Neural cell (in vitro differentiated cells): Measurements from ENCODE around the gene C1orf210. TPM values are rescaled to one million over a fixed set of nuclear protein-coding genes. Genes with fewer than 3 reads are reported as not detected.

Experiments
- H2AFZ ChIP-seq: fragments of 200-600, 300-800 bp; sonication (generic), shearing (Covaris generic); 2 replicates; pipeline ENCODE4 v1.6.0; 2014; ENCODE audit warnings: low read depth, mild to moderate bottlenecking, antibody characterized with exemption, low read length, moderate library complexity
- H3F3A ChIP-seq: fragments of 200-600 bp; shearing (Covaris generic); 2 replicates; pipeline ENCODE4 v1.6.1; 2016; ENCODE audit warnings: mild to moderate bottlenecking, moderate library complexity, mixed read lengths, antibody characterized with exemption, low read length; ENCODE audit not compliant: insufficient read depth, poor library complexity, severe bottlenecking
- H3K27ac ChIP-seq: fragments of 200-600, 300-800 bp; sonication (generic), shearing (Covaris generic); 2 replicates; pipeline ENCODE4 v1.5.1; 2014; ENCODE audit warnings: mild to moderate bottlenecking, low read length, moderate library complexity
- H3K27me3 ChIP-seq: fragments of 300-800, 200-600 bp; sonication (generic), shearing (Covaris generic); 2 replicates; pipeline ENCODE4 v1.6.0; 2014; ENCODE audit warnings: mild to moderate bottlenecking, low read depth, low read length, moderate library complexity; ENCODE audit not compliant: insufficient read depth
- H3K36me3 ChIP-seq: fragments of 300-800, 200-600 bp; sonication (generic), shearing (Covaris generic); 2 replicates; pipeline ENCODE4 v1.5.1; 2014; ENCODE audit warnings: mild to moderate bottlenecking, antibody characterized with exemption, low read length, moderate library complexity; ENCODE audit not compliant: insufficient read depth
- H3K4me2 ChIP-seq: fragments of 300-800, 200-600 bp; sonication (generic), shearing (Covaris generic); 2 replicates; pipeline ENCODE4 v1.6.0; 2014; ENCODE audit warnings: mild to moderate bottlenecking, low read length
- H3K4me3 ChIP-seq: fragments of 300-800, 200-600 bp; sonication (generic), shearing (Covaris generic); 2 replicates; pipeline ENCODE4 v1.5.1; 2014; ENCODE audit warnings: mild to moderate bottlenecking, low read length, moderate library complexity
- H3K79me2 ChIP-seq: fragments of 200-600 bp; shearing (Covaris generic); replicated peaks from 2 replicates; pipeline ENCODE4 v1.6.0; 2014; ENCODE audit warnings: mild to moderate bottlenecking, low read length, moderate library complexity; ENCODE audit not compliant: insufficient read depth
- H3K9ac ChIP-seq: fragments of 300-800, 200-600 bp; sonication (generic), shearing (Covaris generic); 2 replicates; pipeline ENCODE4 v1.6.1; 2016; ENCODE audit warnings: mild to moderate bottlenecking, low read length, mixed read lengths
- H3K9me2 ChIP-seq: fragments of 200-600 bp; shearing (Covaris generic); 2 replicates; pipeline ENCODE4 v1.6.1; 2016; ENCODE audit warnings: mild to moderate bottlenecking, low read length, mixed read lengths; ENCODE audit not compliant: insufficient read depth
- H3K9me3 ChIP-seq: fragments of 200-600, 300-800 bp; sonication (generic), shearing (Covaris generic); 2 replicates; pipeline ENCODE4 v1.6.1; 2016; ENCODE audit warnings: mild to moderate bottlenecking, mixed run types, low read length, moderate library complexity, mixed read lengths
- H4K20me1 ChIP-seq: fragments of 200-600 bp; shearing (Covaris generic); 2 replicates; pipeline ENCODE4 v1.6.1; 2016; ENCODE audit warnings: mild to moderate bottlenecking, mixed run types; ENCODE audit not compliant: insufficient read depth
- CTCF ChIP-seq: fragments of 450-650 bp; IDR thresholded peaks from 2 replicates; pipeline ENCODE4 v1.5.1; 2014; ENCODE audit warnings: antibody characterized with exemption, mild to moderate bottlenecking, moderate library complexity; ENCODE audit not compliant: poor library complexity, severe bottlenecking
- EP300 ChIP-seq: fragments of 450-650 bp; conservative IDR thresholded peaks from 2 replicates; pipeline ENCODE4 v1.6.1; 2014; ENCODE audit warnings: antibody characterized with exemption, mild to moderate bottlenecking, moderate library complexity; ENCODE audit not compliant: poor library complexity, severe bottlenecking
- EZH2 ChIP-seq: fragments of 200-600, 300-800 bp; shearing (Covaris generic), sonication (generic); IDR thresholded peaks from 2 replicates; pipeline ENCODE4 v1.6.1; 2014; ENCODE audit warnings: antibody characterized with exemption, low read length, borderline replicate concordance, mild to moderate bottlenecking; ENCODE audit not compliant: insufficient read depth, poor library complexity, severe bottlenecking
- MXI1 ChIP-seq: fragments of 450-650 bp; conservative IDR thresholded peaks from 2 replicates; pipeline ENCODE4 v1.6.1; 2014; ENCODE audit warnings: antibody characterized with exemption, mild to moderate bottlenecking; ENCODE audit not compliant: poor library complexity, severe bottlenecking
- POLR2AphosphoS5 ChIP-seq: IDR thresholded peaks from 2 replicates; pipeline ENCODE4 v1.6.1; 2012
- RAD21 ChIP-seq: fragments of 450-650 bp; conservative IDR thresholded peaks from 2 replicates; pipeline ENCODE4 v1.6.1; 2014; ENCODE audit warnings: antibody characterized with exemption, mild to moderate bottlenecking, moderate library complexity
- REST ChIP-seq: IDR thresholded peaks from 2 replicates; pipeline ENCODE4 v1.6.1; 2012; ENCODE audit warnings: borderline replicate concordance
- SMC3 ChIP-seq: fragments of 450-650 bp; conservative IDR thresholded peaks from 2 replicates; pipeline ENCODE4 v1.6.1; 2014; ENCODE audit warnings: antibody characterized with exemption, mild to moderate bottlenecking, moderate library complexity; ENCODE audit not compliant: poor library complexity
- TAF1 ChIP-seq: IDR thresholded peaks from 2 replicates; pipeline ENCODE4 v1.6.1; 2012; ENCODE audit warnings: low read depth
- polyA plus RNA-seq: library from polyadenylated mRNA; depleted of rRNA; stranded (reverse); fragments of >200 nt; gene quantifications from 2 replicates; pipeline ENCODE4 v1.2.3, GENCODE V29; 2014

Gene C1orf210
- polyA plus RNA-seq, 1 donor from 2014 or later = not detected

GRCh38 chr1:43280692-43281091 is 4.7 kb downstream of the C1orf210 start:
- H2AFZ ChIP-seq = no peak overlapping the region
- TF ChIP-seq POLR2AphosphoS5 (no peak), CTCF (no peak), SMC3 (no peak), EP300 (no peak), RAD21 (no peak)
- H3K9ac ChIP-seq = no peak overlapping the region
- no peaks in the 10 kb centered on the region for H3K36me3 ChIP-seq
- H3K9me2 ChIP-seq = no peaks in the 10 kb centered on the region
- no peaks in the 10 kb centered on the region for H3K9me3 ChIP-seq
- H3K79me2 ChIP-seq = no peaks in the 10 kb centered on the region
- no peaks in the 10 kb centered on the region for H3K27me3 ChIP-seq
- H4K20me1 ChIP-seq = no peaks in the 10 kb centered on the region
- no peak overlapping the region for H3K4me2 ChIP-seq
- no peak overlapping the region for H3K27ac ChIP-seq
- no peaks in the 10 kb centered on the region for H3F3A ChIP-seq
- H3K4me3 ChIP-seq = no peak overlapping the region

- TF ChIP-seq EP300 (no peak), RAD21 (no peak), MXI1 (no peak), CTCF (no peak), SMC3 (no peak), TAF1 (no peak)
- H3K27ac ChIP-seq = no peak overlapping the region
- H4K20me1 ChIP-seq = no peaks in the 10 kb centered on the region
- no peak overlapping the region for H3K9ac ChIP-seq
- no peaks in the 10 kb centered on the region for H3K9me3 ChIP-seq
- H3K4me2 ChIP-seq = no peak overlapping the region
- H2AFZ ChIP-seq = no peak overlapping the region
- no peaks in the 10 kb centered on the region for H3F3A ChIP-seq
- H3K9me2 ChIP-seq = no peaks in the 10 kb centered on the region
- no peaks in the 10 kb centered on the region for H3K79me2 ChIP-seq
- no peaks in the 10 kb centered on the region for H3K36me3 ChIP-seq
- no peaks in the 10 kb centered on the region for H3K27me3 ChIP-seq
- no peak overlapping the region for H3K4me3 ChIP-seq
These were observed 5.7 kb downstream of the C1orf210 start for GRCh38 chr1:43279666-43280065.

GRCh38 chr1:43279161-43279560 is 6.2 kb downstream of the C1orf210 start:
- Histone ChIP-seq H3K36me3 (no peaks in the 10 kb centered on the region), H3K27ac (no peak overlapping the region), H3K9me3 (no peaks in the 10 kb centered on the region), H3K9ac (no peak overlapping the region), H4K20me1 (no peaks in the 10 kb centered on the region), H3K4me3 (no peak overlapping the region), H3K27me3 (no peaks in the 10 kb centered on the region), H3K9me2 (no peaks in the 10 kb centered on the region), H3F3A (no peaks in the 10 kb centered on the region), H2AFZ (no peak overlapping the region), H3K4me2 (no peak overlapping the region), H3K79me2 (no peaks in the 10 kb centered on the region)
- no peak for TF ChIP-seq TAF1
- TF ChIP-seq RAD21 = no peak
- TF ChIP-seq EZH2 = no peak
- TF ChIP-seq CTCF = no peak
- no peak for TF ChIP-seq SMC3
- TF ChIP-seq MXI1 = no peak
- TF ChIP-seq REST = no peak
- no peak for TF ChIP-seq EP300
- TF ChIP-seq POLR2AphosphoS5 = no peak
